Hematopoietic multipotent progenitor cell treated with erythropoietin and hydrocortisone succinate and interleukin-3 and kit ligand, for 6 days (in vitro differentiated cells): ENCODE results near the gene WNT5B.
"Not testable (repeated sequence)": the region's sequence is repeated elsewhere in the genome, so short reads cannot be mapped to it uniquely, and the experiment has no call there.

ENCODE experiments used
- DNase-seq: peaks from one replicate; pipeline ENCODE4 v3.0.0-alpha.2; 2015

WNT5B gene

DNA sequence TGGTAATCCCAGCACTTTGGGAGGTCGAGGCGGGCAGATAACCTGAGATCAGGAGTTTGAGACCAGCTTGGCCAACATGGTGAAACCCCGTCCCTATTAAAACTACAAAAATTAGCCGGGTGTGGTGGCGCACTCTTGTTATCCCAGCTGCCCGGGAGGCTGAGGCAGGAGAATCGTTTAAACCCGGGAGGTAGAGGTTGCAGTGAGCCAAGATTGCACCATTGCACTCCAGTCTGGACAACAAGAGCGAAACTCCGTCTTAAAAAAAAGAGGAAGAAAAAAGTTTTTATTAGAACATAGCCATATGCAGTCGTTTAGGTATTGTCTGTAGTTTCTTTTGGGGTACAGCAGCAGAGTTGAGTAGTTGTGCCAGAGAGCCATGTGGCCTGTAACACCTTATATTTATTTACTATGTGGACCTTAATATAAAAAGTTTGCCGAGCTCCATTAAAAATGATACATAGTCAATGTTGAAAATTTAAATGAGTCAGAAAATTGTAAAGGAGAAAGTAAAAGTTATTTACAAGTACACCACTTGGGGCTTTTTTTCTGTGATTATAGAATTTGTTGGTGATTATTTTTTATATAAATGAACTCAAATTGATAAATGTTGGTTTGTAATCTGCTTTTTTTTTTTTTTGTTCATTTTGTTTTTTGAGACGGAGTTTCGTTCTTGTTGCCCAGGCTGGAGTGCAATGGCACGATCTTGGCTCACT, 64.0 kb downstream of the WNT5B start:
- DNase-seq = peak; percentile 47

DNA sequence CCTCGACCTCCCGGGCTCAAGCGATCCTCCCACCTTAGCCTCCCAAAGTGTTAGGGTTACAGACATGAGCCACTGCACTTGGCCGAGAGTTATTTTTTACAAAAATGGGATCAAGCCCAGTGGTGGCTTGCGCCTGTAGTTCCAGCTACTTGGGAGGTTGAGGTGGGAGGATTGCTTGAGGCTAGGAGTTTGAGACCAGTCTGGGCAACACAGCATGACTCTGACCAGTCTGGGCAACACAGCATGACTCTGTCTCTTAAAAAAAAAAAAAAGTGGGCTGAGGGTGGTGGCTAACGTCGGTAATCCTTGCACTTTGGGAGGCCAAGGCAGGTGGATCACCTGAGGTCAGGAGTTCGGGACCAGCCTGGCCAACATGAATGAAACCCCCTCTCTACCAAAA, 66.1 kb downstream of the WNT5B start:
- not testable (repeated sequence) for DNase-seq

DNA sequence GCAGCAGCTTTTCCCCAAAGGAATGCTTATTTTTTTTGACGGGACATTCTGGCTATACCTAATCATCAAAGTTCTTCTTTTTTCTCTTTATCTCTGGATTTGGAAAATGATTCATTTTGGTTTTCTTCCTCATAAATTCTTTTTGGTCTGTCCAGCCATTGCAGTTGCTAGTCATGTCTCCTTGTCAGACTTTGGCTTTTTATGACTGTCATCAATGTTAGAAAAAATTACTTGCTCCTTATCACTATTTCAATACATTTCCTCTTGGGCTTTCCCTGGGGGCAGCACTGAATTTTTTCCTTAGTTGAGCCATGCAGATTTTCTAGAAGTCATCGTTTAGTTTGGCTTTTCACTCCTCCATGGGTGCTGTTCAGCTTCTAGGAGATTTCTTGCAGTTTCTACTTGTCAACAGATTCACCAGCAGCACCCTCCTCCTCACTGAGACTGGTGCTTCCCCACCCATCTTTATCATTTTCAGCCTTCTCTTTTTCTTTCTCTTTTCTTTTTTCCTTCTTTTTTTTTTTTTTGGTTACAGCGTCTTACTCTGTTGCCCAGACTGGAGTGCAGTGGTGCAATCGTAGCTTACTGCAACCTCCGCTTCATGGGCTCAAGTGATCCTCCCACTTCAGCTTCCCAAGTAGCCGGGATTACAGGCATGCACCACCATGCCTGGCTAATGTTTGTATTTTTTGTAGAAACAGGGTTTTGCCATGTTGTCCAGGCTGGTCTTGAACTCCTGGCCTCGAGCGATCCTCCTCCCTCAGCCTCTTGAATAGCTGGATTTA, 67.0 kb downstream of the WNT5B start:
- DNase-seq = no peak

DNA sequence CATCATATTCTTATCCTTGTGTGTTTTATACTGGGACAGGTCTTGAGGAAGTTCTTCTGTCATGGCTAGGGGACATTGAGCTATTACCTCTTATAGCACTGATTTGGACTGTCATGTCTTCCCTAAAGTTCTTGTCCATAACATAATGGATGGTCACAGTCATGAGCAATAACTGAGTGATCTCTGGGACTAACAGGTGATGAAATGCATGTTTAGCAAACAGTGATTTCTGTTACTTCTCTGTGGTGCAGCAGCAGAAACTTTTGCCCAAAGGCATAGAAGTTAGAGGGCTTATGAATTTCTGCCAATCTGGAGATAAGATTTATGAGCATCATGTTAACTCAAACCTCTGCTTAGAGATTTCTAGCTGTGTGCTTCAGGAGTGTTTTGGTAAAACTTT, 67.8 kb downstream of the WNT5B start:
- no peak for DNase-seq
